ENCODE measurements around the gene WIPF3.

Gene WIPF3

DNA sequence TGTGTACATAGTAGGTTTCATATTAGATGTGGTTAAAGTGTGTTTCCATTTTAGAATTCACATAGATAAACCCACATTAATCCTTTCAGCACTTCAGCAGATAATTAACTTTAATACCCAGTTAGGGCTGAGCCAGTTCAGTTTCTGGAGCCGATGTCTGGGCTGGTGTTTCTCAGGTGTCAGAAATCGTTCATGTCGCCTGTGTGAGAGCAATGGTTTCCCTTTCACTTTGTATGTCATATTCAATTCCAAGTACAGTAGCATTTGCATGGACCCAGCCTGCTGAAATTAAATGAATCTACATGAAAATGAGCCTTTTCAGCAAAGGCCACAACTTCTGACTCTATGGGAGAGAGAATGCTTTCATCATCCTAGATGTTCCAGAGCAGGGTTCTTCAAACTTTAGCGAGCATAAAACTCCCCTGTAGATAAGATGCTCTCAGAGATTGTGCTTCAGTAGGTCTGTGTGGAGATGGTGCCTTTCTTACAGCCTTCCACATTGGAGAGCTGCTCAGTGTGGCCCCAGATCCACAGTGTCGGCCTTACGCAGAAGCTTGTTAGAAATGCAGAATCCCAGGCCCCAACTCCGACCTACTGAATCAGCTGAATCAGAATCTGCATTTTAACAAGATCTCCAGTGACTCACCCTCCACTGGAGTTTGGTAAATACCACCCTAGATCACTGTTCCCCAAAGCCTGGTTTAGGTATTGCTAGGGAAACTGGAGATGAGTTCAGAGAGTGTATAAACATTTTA lies 19.6 kb downstream of the WIPF3 start:
- TF ChIP-seq, protein P1, sequence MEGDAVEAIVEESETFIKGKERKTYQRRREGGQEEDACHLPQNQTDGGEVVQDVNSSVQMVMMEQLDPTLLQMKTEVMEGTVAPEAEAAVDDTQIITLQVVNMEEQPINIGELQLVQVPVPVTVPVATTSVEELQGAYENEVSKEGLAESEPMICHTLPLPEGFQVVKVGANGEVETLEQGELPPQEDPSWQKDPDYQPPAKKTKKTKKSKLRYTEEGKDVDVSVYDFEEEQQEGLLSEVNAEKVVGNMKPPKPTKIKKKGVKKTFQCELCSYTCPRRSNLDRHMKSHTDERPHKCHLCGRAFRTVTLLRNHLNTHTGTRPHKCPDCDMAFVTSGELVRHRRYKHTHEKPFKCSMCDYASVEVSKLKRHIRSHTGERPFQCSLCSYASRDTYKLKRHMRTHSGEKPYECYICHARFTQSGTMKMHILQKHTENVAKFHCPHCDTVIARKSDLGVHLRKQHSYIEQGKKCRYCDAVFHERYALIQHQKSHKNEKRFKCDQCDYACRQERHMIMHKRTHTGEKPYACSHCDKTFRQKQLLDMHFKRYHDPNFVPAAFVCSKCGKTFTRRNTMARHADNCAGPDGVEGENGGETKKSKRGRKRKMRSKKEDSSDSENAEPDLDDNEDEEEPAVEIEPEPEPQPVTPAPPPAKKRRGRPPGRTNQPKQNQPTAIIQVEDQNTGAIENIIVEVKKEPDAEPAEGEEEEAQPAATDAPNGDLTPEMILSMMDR (IDR thresholded peaks at IDR 0.05): no peak
- Mint-ChIP-seq H3K4me3 (no peak overlapping the region), H3K27me3 (ENCODE audit: low read depth, poor library complexity) (peaks cover 13% of the 10 kb centered on the region), H3K36me3 (ENCODE audit: low read depth) (no peaks in the 10 kb centered on the region), H3K4me1 (no peaks in the 10 kb centered on the region), H3K9me3 (no peaks in the 10 kb centered on the region), H3K27ac (no peak overlapping the region)
- no peak for DNase-seq

DNA sequence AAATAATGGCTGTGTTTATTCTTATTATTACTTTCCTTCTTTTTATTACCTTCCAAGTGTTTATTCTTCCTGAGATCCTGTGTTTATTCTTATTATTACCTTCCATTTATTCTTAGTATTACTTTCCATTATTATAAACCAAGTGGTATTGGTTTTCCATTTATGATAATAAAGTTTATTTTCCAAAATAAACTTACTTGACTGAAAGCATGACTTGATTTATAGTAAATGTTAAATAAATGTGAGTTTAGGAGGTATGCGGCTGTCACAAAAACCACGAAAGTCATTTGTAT lies 20.2 kb downstream of the WIPF3 start:
- Mint-ChIP-seq H3K4me3 (no peak overlapping the region), H3K4me1 (no peaks in the 10 kb centered on the region), H3K9me3 (peaks cover 5% of the 10 kb centered on the region), H3K27ac (no peak overlapping the region), H3K36me3 (ENCODE audit: low read depth) (peaks cover 4% of the 10 kb centered on the region), H3K27me3 (ENCODE audit: low read depth, poor library complexity) (peaks cover 13% of the 10 kb centered on the region)
- DNase-seq: no peak
- TF ChIP-seq, protein P1 (IDR thresholded peaks at IDR 0.05): no peak

DNA sequence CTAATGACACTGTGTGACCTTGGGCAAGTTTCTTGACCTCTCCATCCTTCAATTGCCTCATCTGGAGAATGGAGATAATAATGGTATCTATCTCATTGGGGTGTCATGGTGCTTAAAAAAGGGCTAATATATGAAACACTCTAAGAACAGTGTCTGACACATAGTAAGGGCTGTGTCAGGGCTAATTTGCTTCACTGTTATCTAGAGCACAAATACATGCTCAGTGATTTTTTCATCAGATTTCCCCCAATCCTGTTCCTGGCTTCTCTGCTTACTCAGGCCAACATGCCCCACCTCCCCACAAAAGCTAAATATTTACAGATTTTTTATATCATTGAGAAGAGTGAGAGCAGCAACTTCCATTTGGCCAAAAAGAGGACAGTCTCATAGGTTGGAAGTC lies 20.6 kb downstream of the WIPF3 start:
- DNase-seq: no peak
- no peak overlapping the region for H3K4me3 Mint-ChIP-seq
- TF ChIP-seq, protein P1 (IDR thresholded peaks at IDR 0.05): no peak
- H3K36me3 Mint-ChIP-seq (ENCODE audit: low read depth): peaks cover 8% of the 10 kb centered on the region
- H3K27ac Mint-ChIP-seq: no peak overlapping the region
- peaks cover 9% of the 10 kb centered on the region for H3K9me3 Mint-ChIP-seq
- no peaks in the 10 kb centered on the region for H3K4me1 Mint-ChIP-seq
- peaks cover 9% of the 10 kb centered on the region for H3K27me3 Mint-ChIP-seq (ENCODE audit: low read depth, poor library complexity)

DNA sequence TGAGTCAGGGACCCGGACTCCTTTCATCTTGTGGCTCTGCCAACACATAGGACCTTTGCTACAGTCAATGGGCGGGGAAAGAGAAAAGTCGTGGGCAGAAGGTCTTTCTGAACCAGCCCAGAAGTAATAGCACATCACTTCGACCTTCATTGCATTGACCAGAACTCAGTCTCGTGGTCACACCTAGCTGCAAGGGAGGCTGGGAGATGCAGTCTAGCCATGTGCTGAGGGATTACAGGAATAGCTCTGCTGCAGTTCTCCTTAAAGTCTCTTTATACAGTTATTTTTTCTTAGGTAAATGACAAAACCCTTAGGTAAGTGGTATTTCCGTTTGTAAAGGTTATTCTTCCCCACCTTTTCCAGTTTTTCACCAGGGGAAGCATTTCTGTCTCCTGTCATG lies 25.4 kb downstream of the WIPF3 start:
- Mint-ChIP-seq H3K9me3 (peaks cover 15% of the 10 kb centered on the region), H3K27me3 (ENCODE audit: low read depth, poor library complexity) (peaks cover 4% of the 10 kb centered on the region), H3K36me3 (ENCODE audit: low read depth) (peaks cover 9% of the 10 kb centered on the region), H3K27ac (no peak overlapping the region), H3K4me3 (no peak overlapping the region), H3K4me1 (no peaks in the 10 kb centered on the region)
- TF ChIP-seq, protein P1 (IDR thresholded peaks at IDR 0.05): no peak
- DNase-seq: no peak

DNA sequence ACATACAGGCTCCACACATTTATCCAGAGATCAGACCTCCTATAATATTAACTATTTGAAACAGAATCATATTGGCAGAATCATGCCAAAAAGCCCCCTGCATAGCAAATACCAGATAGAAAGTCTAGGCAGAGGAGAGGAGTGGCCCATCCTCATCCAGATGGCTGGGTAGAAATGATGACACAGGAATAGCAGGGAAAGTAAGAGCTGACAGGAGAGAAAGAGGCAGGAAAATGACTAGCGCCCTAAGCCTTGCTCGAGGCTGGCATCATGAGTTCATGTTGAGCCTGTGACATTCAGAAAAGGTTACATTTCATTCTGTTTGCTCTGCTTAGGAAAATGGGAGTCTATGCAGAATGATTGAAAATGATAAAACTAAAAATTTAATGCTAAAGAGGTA lies 27.6 kb downstream of the WIPF3 start:
- peaks cover 9% of the 10 kb centered on the region for H3K36me3 Mint-ChIP-seq (ENCODE audit: low read depth)
- no peak for DNase-seq
- peaks cover 15% of the 10 kb centered on the region for H3K9me3 Mint-ChIP-seq
- H3K27me3 Mint-ChIP-seq (ENCODE audit: low read depth, poor library complexity): peaks cover 6% of the 10 kb centered on the region
- no peak overlapping the region for H3K4me3 Mint-ChIP-seq
- no peak overlapping the region for H3K27ac Mint-ChIP-seq
- no peaks in the 10 kb centered on the region for H3K4me1 Mint-ChIP-seq
- TF ChIP-seq, protein P1 (IDR thresholded peaks at IDR 0.05): no peak

DNA sequence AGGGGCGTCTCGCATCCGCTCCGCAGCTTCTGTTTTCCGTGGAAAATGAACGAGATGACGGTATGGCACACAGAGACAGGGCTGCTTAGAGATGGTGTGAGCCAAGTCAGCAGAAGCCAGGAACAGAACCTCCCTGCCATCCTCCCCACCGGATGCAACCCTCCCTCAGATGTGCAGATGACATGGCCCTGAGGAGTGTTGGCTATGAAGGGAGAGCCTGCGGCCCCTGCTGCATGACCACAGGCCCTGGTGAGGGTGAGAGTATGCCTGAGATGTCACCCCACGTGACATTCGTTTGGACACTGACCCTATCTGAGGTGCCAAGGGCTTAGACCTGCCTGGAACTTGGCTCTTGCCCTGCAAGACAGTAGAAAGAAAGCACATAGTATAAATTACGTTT lies 29.4 kb downstream of the WIPF3 start:
- Mint-ChIP-seq H3K9me3 (peaks cover 15% of the 10 kb centered on the region), H3K27me3 (ENCODE audit: low read depth, poor library complexity) (peaks cover 5% of the 10 kb centered on the region), H3K4me1 (no peaks in the 10 kb centered on the region), H3K27ac (no peak overlapping the region), H3K36me3 (ENCODE audit: low read depth) (peaks cover 9% of the 10 kb centered on the region), H3K4me3 (no peak overlapping the region)
- DNase-seq: no peak
- TF ChIP-seq, protein P1 (IDR thresholded peaks at IDR 0.05): no peak
